ENCODE data around the gene ITGB2.

- TF ChIP-seq ELF4 (CRISPR knock-in tag; IDR thresholded peaks at IDR 0.05; ENCODE audit: low read depth) (no peak), USF2 (CRISPR knock-in tag; IDR thresholded peaks at IDR 0.05) (no peak), ZNF121 (CRISPR knock-in tag; IDR thresholded peaks at IDR 0.05) (no peak), CTCF (IDR thresholded peaks at IDR 0.05) (no peak), MAX (CRISPR knock-in tag; IDR thresholded peaks at IDR 0.05) (no peak), TEAD4 (CRISPR knock-in tag; IDR thresholded peaks at IDR 0.05) (no peak)
These were observed 1.2 kb upstream of the ITGB2 start for GRCh38 chr21:44921928-44922327.
